HG03439 (cell line): ENCODE results near the gene ZC3H8.

Experiments
- ATAC-seq: cut with Tn5 transposase; IDR thresholded peaks from one replicate; pipeline ENCODE4 v1.9.1; 2021; ENCODE audit warnings: mild to moderate bottlenecking, moderate library complexity; ENCODE audit not compliant: unreplicated experiment

The ZC3H8 gene

GRCh38 chr2:112195950-112196349, 58.9 kb downstream of the ZC3H8 start:
- no peak for ATAC-seq

- ATAC-seq = no peak
Observed at GRCh38 chr2:112195167-112195766, 59.6 kb downstream of the ZC3H8 start.

DNA sequence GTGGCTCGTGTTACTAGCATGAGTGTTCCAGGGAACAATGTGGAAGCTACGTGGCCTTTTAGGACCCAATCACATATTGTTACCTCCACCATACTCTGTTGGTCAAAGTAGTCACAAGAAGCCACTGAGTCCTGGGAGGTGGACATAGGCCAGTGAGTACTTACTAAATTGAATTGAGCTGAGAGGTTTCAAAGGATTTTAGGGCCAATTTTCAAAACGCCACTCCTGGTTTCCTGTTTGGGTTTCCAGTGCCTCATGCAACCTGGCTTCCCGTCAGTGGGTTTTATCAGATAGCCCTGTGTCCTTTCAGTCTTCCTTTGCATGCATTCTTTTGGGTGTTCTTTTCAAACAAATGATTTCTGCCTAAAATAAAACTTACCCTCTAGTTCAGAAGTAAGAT, 60.4 kb downstream of the ZC3H8 start:
- ATAC-seq = no peak

- ATAC-seq = no peak
Observed at GRCh38 chr2:112194028-112194427, 60.8 kb downstream of the ZC3H8 start.

GRCh38 chr2:112189001-112189556, 65.8 kb downstream of the ZC3H8 start:
- ATAC-seq = no peak

DNA sequence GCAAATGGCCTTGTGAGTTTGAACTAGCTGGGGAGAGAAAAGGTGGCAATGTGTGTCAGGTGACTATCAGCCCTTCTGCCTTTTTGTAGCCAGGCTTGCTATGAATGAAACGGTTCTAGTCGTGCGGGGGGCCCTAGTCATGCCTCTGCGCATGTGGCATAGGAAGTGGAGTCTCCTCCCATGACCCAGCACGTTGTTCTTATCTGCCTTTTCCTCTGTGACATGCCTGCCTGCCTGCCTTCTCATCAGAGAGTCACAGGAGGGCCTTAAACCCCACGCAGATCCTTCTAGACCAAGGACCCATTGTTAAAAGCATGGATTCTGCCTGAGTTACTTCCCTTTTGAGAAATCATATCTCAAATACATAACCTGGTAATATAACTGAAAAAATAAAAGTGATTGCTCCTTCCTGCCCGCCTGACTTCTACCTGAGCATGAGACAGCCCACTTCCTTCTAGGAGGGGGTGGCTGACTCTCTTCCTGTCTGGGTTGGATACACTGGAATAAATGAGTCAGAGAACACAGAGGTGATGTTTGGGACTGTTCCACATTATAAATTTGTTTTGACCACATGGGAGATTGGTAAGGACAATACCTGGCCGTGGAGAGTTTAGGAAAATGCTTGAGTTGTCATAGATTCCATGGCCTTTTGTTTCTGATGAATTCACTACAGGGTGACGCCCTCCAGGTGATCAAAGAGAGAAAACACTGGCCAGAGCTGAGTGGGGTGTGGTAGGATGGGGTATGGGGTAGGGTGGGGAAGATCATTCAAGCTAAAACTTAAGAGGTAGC, 66.8 kb downstream of the ZC3H8 start:
- no peak for ATAC-seq

GRCh38 chr2:112187046-112187715, 67.7 kb downstream of the ZC3H8 start:
- no peak for ATAC-seq

DNA sequence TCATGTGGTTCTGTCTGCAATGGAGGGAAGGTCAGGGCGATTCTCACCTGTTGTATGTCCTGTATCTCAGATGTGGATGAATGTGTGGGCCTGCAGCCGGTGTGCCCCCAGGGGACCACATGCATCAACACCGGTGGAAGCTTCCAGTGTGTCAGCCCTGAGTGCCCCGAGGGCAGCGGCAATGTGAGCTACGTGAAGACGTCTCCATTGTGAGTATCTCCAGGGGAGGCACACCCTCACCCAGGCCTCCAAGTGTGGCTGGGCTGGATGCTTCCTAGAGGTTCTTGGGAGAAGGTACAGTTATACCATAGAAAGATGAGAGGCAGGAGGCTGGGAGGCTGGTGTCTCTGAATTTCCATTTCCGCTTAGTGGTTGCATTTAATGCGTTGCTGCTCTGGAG, 69.7 kb downstream of the ZC3H8 start:
- no peak for ATAC-seq

DNA sequence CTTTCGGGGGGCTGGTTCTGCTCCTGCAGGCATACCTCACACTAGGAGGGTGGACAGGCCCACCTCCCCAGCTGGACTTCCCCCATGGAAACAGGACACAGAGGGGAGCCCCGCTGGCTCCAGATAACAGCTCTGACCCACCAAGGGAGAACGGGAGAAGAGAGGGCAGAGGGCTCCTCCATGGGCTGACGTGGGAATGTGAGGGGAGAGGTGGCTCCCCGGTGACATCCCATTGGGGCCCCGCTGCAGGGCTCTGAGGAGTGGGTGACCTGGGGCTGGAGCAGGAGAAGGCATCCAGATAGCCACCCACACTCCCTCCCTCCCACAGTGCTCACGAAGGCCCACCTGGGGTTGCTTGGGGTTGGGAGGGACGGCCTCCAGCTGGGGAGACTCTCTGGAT, 70.7 kb downstream of the ZC3H8 start:
- ATAC-seq = no peak

GRCh38 chr2:112183327-112184025, 71.4 kb downstream of the ZC3H8 start:
- no peak for ATAC-seq

DNA sequence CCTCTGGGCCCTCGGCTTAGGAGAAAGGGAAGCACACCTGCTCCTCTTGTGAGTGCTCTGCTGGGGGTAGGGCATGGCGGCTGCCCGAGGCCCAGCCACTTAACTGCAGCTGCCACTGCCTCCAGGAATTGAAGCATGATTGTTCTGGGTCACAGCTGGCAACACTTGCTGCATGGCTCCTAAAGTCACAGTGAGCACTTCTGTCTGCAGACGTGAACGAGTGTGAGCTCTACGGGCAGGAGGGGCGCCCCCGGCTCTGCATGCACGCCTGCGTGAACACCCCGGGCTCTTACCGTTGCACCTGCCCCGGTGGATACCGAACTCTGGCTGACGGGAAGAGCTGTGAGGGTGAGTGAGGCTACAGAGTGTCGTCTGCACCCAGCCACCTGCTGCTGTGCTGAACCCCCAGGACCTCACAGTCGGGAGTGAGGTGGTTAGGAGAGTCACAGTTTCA, 72.2 kb downstream of the ZC3H8 start:
- ATAC-seq = no peak

- no peak for ATAC-seq
Observed at GRCh38 chr2:112181571-112182290, 73.1 kb downstream of the ZC3H8 start.

- no peak for ATAC-seq
Observed at GRCh38 chr2:112175958-112176573, 78.8 kb downstream of the ZC3H8 start.

GRCh38 chr2:112175333-112175732, 79.5 kb downstream of the ZC3H8 start:
- ATAC-seq = no peak

- no peak for ATAC-seq
Observed at GRCh38 chr2:112174383-112174782, 80.5 kb downstream of the ZC3H8 start.

GRCh38 chr2:112173646-112174319, 81.1 kb downstream of the ZC3H8 start:
- ATAC-seq = no peak

GRCh38 chr2:112170495-112170894, 84.3 kb downstream of the ZC3H8 start:
- no peak for ATAC-seq

DNA sequence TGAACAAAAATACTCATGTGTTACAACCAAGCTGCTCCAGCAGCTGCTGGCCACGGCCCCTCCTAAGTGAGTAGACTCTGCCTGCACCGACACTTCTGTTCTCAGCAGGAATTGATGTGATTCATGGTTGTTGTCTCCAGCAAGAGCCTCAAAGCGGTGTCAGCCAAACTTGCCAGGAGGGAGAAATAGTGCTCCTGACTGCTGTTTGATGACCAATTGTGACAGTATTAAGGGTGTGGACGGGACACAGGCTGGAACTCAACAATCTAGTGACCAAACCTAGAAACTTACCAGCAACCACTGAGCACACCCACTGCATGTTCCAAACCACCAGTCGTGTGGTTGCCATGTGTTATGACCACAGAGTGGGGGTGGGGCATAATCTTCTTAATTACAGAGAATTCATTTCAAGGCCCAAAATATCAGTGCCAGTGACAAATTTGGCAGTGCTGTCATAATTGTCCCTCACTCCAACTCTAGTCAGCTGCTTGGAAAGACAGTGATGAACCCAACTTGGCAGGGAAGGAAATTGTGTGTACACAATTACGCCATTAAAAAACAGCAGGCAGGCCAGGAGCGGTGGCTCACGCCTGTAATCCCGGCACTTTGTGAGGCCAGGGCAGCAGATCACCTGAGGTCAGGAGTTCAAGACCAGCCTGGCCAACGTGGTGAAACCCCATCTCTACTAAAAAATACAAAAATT, 86.3 kb downstream of the ZC3H8 start:
- no peak for ATAC-seq
